ENCODE data around the gene SHROOM3. TPM values are rescaled to one million over a fixed set of nuclear protein-coding genes. Genes with fewer than 3 reads are reported as not detected.

The SHROOM3 gene
- total RNA-seq, 1 donor from 2014 or later = 0.55 TPM

DNA sequence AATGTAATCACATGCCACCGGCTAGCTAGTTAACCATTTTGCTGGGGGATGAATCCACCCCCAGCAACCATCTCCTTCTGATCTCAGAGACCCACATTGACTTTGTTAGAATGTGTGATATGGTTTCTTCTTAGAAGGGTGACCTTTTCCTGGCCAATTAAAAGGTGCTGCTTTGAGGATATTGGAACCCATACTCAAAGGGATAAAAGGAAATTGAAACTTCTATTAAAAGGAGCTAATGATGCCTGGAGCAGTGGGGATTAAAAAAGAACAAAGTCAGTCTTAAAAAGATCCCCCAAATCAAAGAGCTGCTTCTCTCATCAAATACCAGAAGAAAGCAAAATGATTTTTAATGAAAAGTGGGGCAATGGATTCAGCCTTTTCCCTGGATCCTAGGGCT lies 214.1 kb downstream of the SHROOM3 start:
- H3K9me3 Mint-ChIP-seq = peaks cover 5% of the 10 kb centered on the region
- intact Hi-C loops (cut with micrococcal nuclease) = no loop called here
- no peaks in the 10 kb centered on the region for H3K36me3 Mint-ChIP-seq (ENCODE audit: low read depth)
- ChIA-PET CTCF (no interaction called here), POLR2A (no interaction called here)
- ATAC-seq (ENCODE audit: low read depth) (no peak), DNase-seq (no peak)
- H3K4me1 Mint-ChIP-seq = no peaks in the 10 kb centered on the region
- no peak overlapping the region for H3K4me3 Mint-ChIP-seq
- peaks cover 2% of the 10 kb centered on the region for H3K27me3 Mint-ChIP-seq
- H3K27ac Mint-ChIP-seq = no peak overlapping the region
- TF ChIP-seq, protein P1, sequence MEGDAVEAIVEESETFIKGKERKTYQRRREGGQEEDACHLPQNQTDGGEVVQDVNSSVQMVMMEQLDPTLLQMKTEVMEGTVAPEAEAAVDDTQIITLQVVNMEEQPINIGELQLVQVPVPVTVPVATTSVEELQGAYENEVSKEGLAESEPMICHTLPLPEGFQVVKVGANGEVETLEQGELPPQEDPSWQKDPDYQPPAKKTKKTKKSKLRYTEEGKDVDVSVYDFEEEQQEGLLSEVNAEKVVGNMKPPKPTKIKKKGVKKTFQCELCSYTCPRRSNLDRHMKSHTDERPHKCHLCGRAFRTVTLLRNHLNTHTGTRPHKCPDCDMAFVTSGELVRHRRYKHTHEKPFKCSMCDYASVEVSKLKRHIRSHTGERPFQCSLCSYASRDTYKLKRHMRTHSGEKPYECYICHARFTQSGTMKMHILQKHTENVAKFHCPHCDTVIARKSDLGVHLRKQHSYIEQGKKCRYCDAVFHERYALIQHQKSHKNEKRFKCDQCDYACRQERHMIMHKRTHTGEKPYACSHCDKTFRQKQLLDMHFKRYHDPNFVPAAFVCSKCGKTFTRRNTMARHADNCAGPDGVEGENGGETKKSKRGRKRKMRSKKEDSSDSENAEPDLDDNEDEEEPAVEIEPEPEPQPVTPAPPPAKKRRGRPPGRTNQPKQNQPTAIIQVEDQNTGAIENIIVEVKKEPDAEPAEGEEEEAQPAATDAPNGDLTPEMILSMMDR (IDR thresholded peaks at IDR 0.05) = no peak

DNA sequence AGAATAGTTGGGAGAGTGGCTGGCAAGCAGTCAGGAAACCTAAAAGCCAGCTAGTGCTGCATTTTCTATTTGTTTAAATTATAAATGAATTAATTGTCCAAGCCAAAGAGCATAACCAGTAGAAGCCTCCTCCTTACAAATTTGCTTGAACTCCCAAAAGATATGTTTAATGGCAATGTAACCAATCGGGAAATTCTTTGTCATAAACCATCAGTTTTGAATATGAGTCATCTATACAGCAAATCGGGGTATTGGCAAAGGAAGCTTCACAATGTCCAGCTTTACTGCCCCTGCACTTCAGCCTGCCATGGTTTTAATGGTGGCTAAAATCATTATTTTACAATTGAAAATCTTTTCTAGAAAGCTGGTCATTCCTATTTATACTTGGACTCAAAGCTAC lies 216.6 kb downstream of the SHROOM3 start:
- ATAC-seq (ENCODE audit: low read depth) (no peak), DNase-seq (no peak)
- intact Hi-C loops (cut with micrococcal nuclease) = no loop called here
- H3K4me1 Mint-ChIP-seq = no peaks in the 10 kb centered on the region
- ChIA-PET CTCF (no interaction called here), POLR2A (no interaction called here)
- TF ChIP-seq, protein P1 (IDR thresholded peaks at IDR 0.05) = no peak
- H3K4me3 Mint-ChIP-seq = no peak overlapping the region
- H3K36me3 Mint-ChIP-seq (ENCODE audit: low read depth) = no peaks in the 10 kb centered on the region
- no peaks in the 10 kb centered on the region for H3K27me3 Mint-ChIP-seq
- H3K9me3 Mint-ChIP-seq = peaks cover 5% of the 10 kb centered on the region
- no peak overlapping the region for H3K27ac Mint-ChIP-seq

DNA sequence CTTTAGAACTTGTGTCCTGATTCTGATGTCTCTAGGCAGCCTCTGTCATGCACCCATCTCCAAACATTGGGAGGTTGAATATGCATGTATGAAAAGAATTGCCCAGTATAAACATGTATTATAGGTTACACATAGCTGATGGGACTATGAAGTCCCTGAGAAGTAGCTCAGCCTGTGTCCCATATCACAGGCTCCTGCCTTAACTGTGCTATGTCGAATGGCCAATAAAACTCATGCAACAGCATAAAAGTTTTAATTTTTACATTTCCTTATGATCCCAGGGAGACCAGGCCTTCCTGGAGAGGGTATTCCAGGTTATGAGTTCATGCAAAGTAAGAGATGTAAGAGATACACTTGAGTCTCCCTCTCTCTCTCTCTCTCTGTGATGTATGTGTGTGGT lies 217.4 kb downstream of the SHROOM3 start:
- POLR2A ChIA-PET = no interaction called here
- Mint-ChIP-seq H3K36me3 (ENCODE audit: low read depth) (no peaks in the 10 kb centered on the region), H3K4me3 (no peak overlapping the region)

GRCh38 chr4:76654084-76654483 lies 219.1 kb downstream of the SHROOM3 start:
- intact Hi-C loops (cut with micrococcal nuclease) = no loop called here
- peaks cover 5% of the 10 kb centered on the region for H3K9me3 Mint-ChIP-seq
- TF ChIP-seq, protein P1 (IDR thresholded peaks at IDR 0.05) = no peak
- H3K4me3 Mint-ChIP-seq = no peak overlapping the region
- DNase-seq (no peak), ATAC-seq (ENCODE audit: low read depth) (no peak)
- H3K27ac Mint-ChIP-seq = no peak overlapping the region
- no peaks in the 10 kb centered on the region for H3K36me3 Mint-ChIP-seq (ENCODE audit: low read depth)
- no peaks in the 10 kb centered on the region for H3K4me1 Mint-ChIP-seq
- CTCF ChIA-PET = no interaction called here
- POLR2A ChIA-PET = no interaction called here
- H3K27me3 Mint-ChIP-seq = no peaks in the 10 kb centered on the region

More for the DNA sequence above, 217.4 kb downstream of the SHROOM3 start:
- Mint-ChIP-seq H3K4me1 (no peaks in the 10 kb centered on the region), H3K27me3 (no peaks in the 10 kb centered on the region), H3K27ac (no peak overlapping the region), H3K9me3 (peaks cover 5% of the 10 kb centered on the region)
- no peak for ATAC-seq (ENCODE audit: low read depth)
- DNase-seq = no peak
- intact Hi-C loops (cut with micrococcal nuclease) = no loop called here
- CTCF ChIA-PET = no interaction called here
- TF ChIP-seq, protein P1 (IDR thresholded peaks at IDR 0.05) = no peak

DNA sequence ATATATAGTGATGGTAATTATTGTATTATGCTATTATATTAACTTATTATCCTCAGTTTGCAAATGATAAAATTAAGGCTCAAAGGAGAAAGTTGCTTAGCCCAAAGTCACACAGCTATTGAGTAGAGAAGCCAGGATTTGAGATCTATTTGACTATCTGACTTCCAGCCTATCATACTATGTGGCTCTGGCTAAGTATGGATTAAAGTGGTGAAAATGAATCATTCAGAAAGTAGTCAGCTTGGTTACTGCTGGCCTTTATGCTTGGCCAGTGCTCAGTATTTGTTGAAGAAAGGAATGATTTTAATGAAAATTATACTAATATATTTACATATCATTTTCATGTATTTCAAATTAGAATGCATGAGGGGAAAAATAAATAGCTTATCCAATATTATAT lies 219.8 kb downstream of the SHROOM3 start:
- Mint-ChIP-seq H3K4me1 (no peaks in the 10 kb centered on the region), H3K36me3 (ENCODE audit: low read depth) (no peaks in the 10 kb centered on the region), H3K9me3 (peaks cover 5% of the 10 kb centered on the region), H3K4me3 (no peak overlapping the region), H3K27me3 (no peaks in the 10 kb centered on the region), H3K27ac (no peak overlapping the region)
- ChIA-PET POLR2A (no interaction called here), CTCF (no interaction called here)
- intact Hi-C loops (cut with micrococcal nuclease) = no loop called here
- DNase-seq (no peak), ATAC-seq (ENCODE audit: low read depth) (no peak)
- TF ChIP-seq, protein P1 (IDR thresholded peaks at IDR 0.05) = no peak

Measured in activated B cell treated with CpG ODN at 0.5 μM for 24 hours (primary cell).